Pons (tissue), 1 donor: ENCODE measurements around the gene ITFG1.
"Not testable (repeated sequence)": the region's sequence is repeated elsewhere in the genome, so short reads cannot be mapped to it uniquely, and the experiment has no call there.

Experiments
- DNase-seq: peaks from one replicate; pipeline ENCODE4 v3.0.0-alpha.2; 2016; ENCODE audit warnings: low spot score

The ITFG1 gene

GRCh38 chr16:47150067-47150466 lies 310.8 kb downstream of the ITFG1 start:
- DNase-seq: no peak

GRCh38 chr16:47144559-47144877 lies 316.3 kb downstream of the ITFG1 start:
- DNase-seq: no peak

- peak; percentile 37 for DNase-seq
Measured at GRCh38 chr16:47143677-47144558, 316.9 kb downstream of the ITFG1 start, which contains the start of gene NETO2. TSS of gene NETO2 (minus strand) at chr16:47143945. CDS start at chr16:47143612, 333 bp downstream.

- no peak for DNase-seq
Measured at GRCh38 chr16:47142821-47143676, 317.8 kb downstream of the ITFG1 start.

- peak; percentile 49 for DNase-seq
Measured at GRCh38 chr16:47142486-47142820, 318.4 kb downstream of the ITFG1 start.

- DNase-seq: peak; percentile 93
Measured at GRCh38 chr16:47141773-47142485, 318.9 kb downstream of the ITFG1 start.

- no peak for DNase-seq
Measured at GRCh38 chr16:47140686-47141085, 320.2 kb downstream of the ITFG1 start.

GRCh38 chr16:47139561-47140185 lies 321.2 kb downstream of the ITFG1 start:
- no peak for DNase-seq

GRCh38 chr16:47137925-47138324 lies 322.9 kb downstream of the ITFG1 start:
- not testable (repeated sequence) for DNase-seq

- no peak for DNase-seq
Measured at GRCh38 chr16:47136099-47136842, 324.6 kb downstream of the ITFG1 start.

GRCh38 chr16:47134550-47134949 lies 326.3 kb downstream of the ITFG1 start:
- DNase-seq: no peak

- no peak for DNase-seq
Measured at GRCh38 chr16:47132308-47132707, 328.6 kb downstream of the ITFG1 start.

GRCh38 chr16:47129755-47130435 lies 331.0 kb downstream of the ITFG1 start:
- no peak for DNase-seq

GRCh38 chr16:47127541-47127940 lies 333.3 kb downstream of the ITFG1 start:
- no peak for DNase-seq

GRCh38 chr16:47125757-47126156 lies 335.1 kb downstream of the ITFG1 start:
- DNase-seq: no peak

GRCh38 chr16:47113130-47113529 lies 347.7 kb downstream of the ITFG1 start:
- DNase-seq: no peak

- DNase-seq: no peak
Measured at GRCh38 chr16:47110939-47111338, 349.9 kb downstream of the ITFG1 start.

GRCh38 chr16:47109361-47109760 lies 351.5 kb downstream of the ITFG1 start:
- no peak for DNase-seq
